Transverse colon (tissue), 4 donors: ENCODE measurements around the gene TNK2. TPM values are rescaled to one million over a fixed set of nuclear protein-coding genes. Genes with fewer than 3 reads are reported as not detected.

Experiments used
- DNase-seq: peaks from one replicate; pipeline ENCODE4 v3.0.0-alpha.2; 2019
- H3K27ac ChIP-seq, 4 donors: fragments of 200-600 bp; sonication (generic); 2 replicates each; pipeline ENCODE4 v1.5.1; 2016 to 2018; ENCODE audit warnings: inconsistent platforms in 4 of 4
- H3K27me3 ChIP-seq: fragments of 200-600 bp; sonication (generic); 2 replicates; pipeline ENCODE4 v1.5.1; 2017; ENCODE audit warnings: inconsistent platforms
- H3K36me3 ChIP-seq, 4 donors: fragments of 200-600 bp; sonication (generic); 2 replicates each; pipeline ENCODE4 v1.5.1; 2017 to 2019; ENCODE audit warnings: inconsistent platforms in 4 of 4
- H3K4me1 ChIP-seq, 4 donors: fragments of 200-600 bp; sonication (generic); 2 replicates each; pipeline ENCODE4 v1.5.1; 2017 to 2020; ENCODE audit warnings: inconsistent platforms in 4 of 4
- H3K4me3 ChIP-seq, 4 donors: fragments of 200-600 bp; sonication (generic); 1 replicate in 1 of 4; 2 replicates in 3 of 4; pipeline versions ENCODE4 v1.5.1 to v1.6.1; 2017 to 2019; ENCODE audit warnings: inconsistent platforms in 4 of 4
- H3K9me3 ChIP-seq, 2 donors: fragments of 200-600 bp; sonication (generic); 2 replicates each; pipeline ENCODE4 v1.5.1; 2017 to 2019; ENCODE audit warnings: inconsistent platforms in 2 of 2
- CTCF ChIP-seq, 5 experiments: fragments of 200-600 bp in 3 of 5; fragments of 450-650 bp in 2 of 5; sonication (generic) in 3 of 5; IDR thresholded peaks; 1 replicate in 2 of 5; 2 replicates in 3 of 5; pipeline ENCODE4 v1.5.1; 2016 to 2017; ENCODE audit warnings: antibody characterized with exemption in 5 of 5, inconsistent platforms in 3 of 5, mild to moderate bottlenecking in 2 of 5, moderate library complexity in 1 of 5
- EP300 ChIP-seq: sonication (generic); formaldehyde crosslinking; IDR thresholded peaks from one replicate; pipeline ENCODE4 v1.6.1; 2017; ENCODE audit warnings: antibody characterized with exemption, low read depth
- POLR2A ChIP-seq: fragments of 450-650 bp; IDR thresholded peaks from one replicate; pipeline ENCODE4 v1.6.1; 2016; ENCODE audit warnings: antibody characterized with exemption, mild to moderate bottlenecking, moderate library complexity
- POLR2AphosphoS5 ChIP-seq, 3 donors: sonication (generic); formaldehyde crosslinking; IDR thresholded peaks; one replicate each; pipeline ENCODE4 v1.6.1; 2016; ENCODE audit warnings: antibody characterized with exemption in 3 of 3
- WGBS, 2 donors: methylation state at CpG; one replicate each; pipeline ENCODE4 v1.1.5; 2018; ENCODE audit warnings: low coverage in 1 of 2; 5-methylcytosine and 5-hydroxymethylcytosine counted together
- in situ Hi-C, 4 donors: fragments of 200-750 bp; cut with MboI; loops; one replicate each; pipeline versions ENCODE4 v1.15.0 to v1.15.1; 2017; ENCODE audit warnings: low sequenced_read_pairs in 3 of 4, low pct_ligation_motif_present in 1 of 4, low pct_unique_long_range_greater_than_20kb in 1 of 4
- intact Hi-C: fragments of 100-400 bp; cut with DNase I; formaldehyde crosslinking; loops from one replicate; pipeline ENCODE4 v1.15.1; 2023; ENCODE audit warnings: low total_unique reads
- total RNA-seq, 4 donors: library from RNA; depleted of rRNA; stranded (reverse); fragments of >200 nt; gene quantifications; one replicate each; pipeline ENCODE4 v1.1.0, GENCODE V29; 2016

TNK2 gene
- total RNA-seq, 4 donors from 2014 or later = 19.1 to 74.1 (median 21.3) TPM

- Histone ChIP-seq H3K27ac (peak overlapping the region; percentile 71 to 77 (median 72)), H3K4me3 (no peak overlapping the region), H3K27me3 (no peaks in the 10 kb centered on the region), H3K36me3 (no peaks in the 10 kb centered on the region), H3K9me3 (no peaks in the 10 kb centered on the region), H3K4me1 (peaks cover 2 to 26% (median 14%) of the 10 kb centered on the region in 4 donors)
- intact Hi-C loops = no loop called here
- no peak for TF ChIP-seq EP300
- TF ChIP-seq POLR2A = peak; percentile 1
- TF ChIP-seq CTCF (IDR thresholded peaks at IDR 0.05) = no peak
- in situ Hi-C loops = no loop called here
- no peak for DNase-seq
- 77% methylated on average over 40 of the region's 53 CpGs; no CpG with 5 or more reads in 1 of the 2 donors for WGBS, 2 donors
Observed at GRCh38 chr3:195849322-195850074, 58.9 kb downstream of the TNK2 start.

- peak; percentile 45 for DNase-seq
- intact Hi-C loops = no loop called here
- Histone ChIP-seq H3K4me1 (peaks cover 2 to 26% (median 14%) of the 10 kb centered on the region in 4 donors), H3K9me3 (no peaks in the 10 kb centered on the region), H3K4me3 (no peak overlapping the region), H3K27me3 (no peaks in the 10 kb centered on the region), H3K36me3 (no peaks in the 10 kb centered on the region), H3K27ac (no peak overlapping the region)
- TF ChIP-seq CTCF (IDR thresholded peaks at IDR 0.05) = no peak
- TF ChIP-seq POLR2A = no peak
- 70 to 84% methylated on average over 5 to 24 of the region's 24 CpGs for WGBS, 2 donors
- in situ Hi-C loops = no loop called here
Observed at GRCh38 chr3:195847055-195847950, 61.0 kb downstream of the TNK2 start.

GRCh38 chr3:195845483-195845882 is 62.9 kb downstream of the TNK2 start:
- Histone ChIP-seq H3K36me3 (no peaks in the 10 kb centered on the region), H3K9me3 (no peaks in the 10 kb centered on the region), H3K4me1 (peaks cover 0 to 21% (median 12%) of the 10 kb centered on the region in 4 donors), H3K27ac (no peak overlapping the region), H3K27me3 (no peaks in the 10 kb centered on the region), H3K4me3 (no peak overlapping the region)
- no peak for TF ChIP-seq CTCF (IDR thresholded peaks at IDR 0.05)
- no peak for TF ChIP-seq POLR2A
- no peak for TF ChIP-seq EP300
- TF ChIP-seq POLR2AphosphoS5 (IDR thresholded peaks at IDR 0.05) = no peak
- WGBS, 2 donors = 89% methylated on average over 6 of the region's 6 CpGs
- no peak for DNase-seq
- intact Hi-C loops = no loop called here
- in situ Hi-C loops = no loop called here

- peaks cover 0 to 19% (median 12%) of the 10 kb centered on the region in 4 donors for H3K4me1 ChIP-seq
- H3K4me3 ChIP-seq = no peak overlapping the region
- H3K36me3 ChIP-seq = no peaks in the 10 kb centered on the region
- no peak for DNase-seq
- H3K27me3 ChIP-seq = no peaks in the 10 kb centered on the region
- in situ Hi-C loops = no loop called here
- intact Hi-C loops = no loop called here
- WGBS, 2 donors = 86% methylated on average over 7 of the region's 7 CpGs
- TF ChIP-seq CTCF (IDR thresholded peaks at IDR 0.05) (no peak), POLR2A (no peak), EP300 (no peak), POLR2AphosphoS5 (IDR thresholded peaks at IDR 0.05) (no peak)
- no peaks in the 10 kb centered on the region for H3K9me3 ChIP-seq
- H3K27ac ChIP-seq = no peak overlapping the region
Observed at GRCh38 chr3:195844671-195845218, 63.6 kb downstream of the TNK2 start.
